OCI-LY3 (cell line): ENCODE data around the gene ARMC2.
"Not testable (repeated sequence)": the region's sequence is repeated elsewhere in the genome, so short reads cannot be mapped to it uniquely, and the experiment has no call there.

Experiments used
- H2AFZ ChIP-seq: fragments of 200-600, 300-600 bp; shearing (Covaris generic); 2 replicates; pipeline ENCODE4 v1.6.0; 2014; ENCODE audit warnings: antibody characterized with exemption, low read depth, low read length
- H3K27ac ChIP-seq: fragments of 200-600, 300-600 bp; sonication (generic); 2 replicates; pipeline ENCODE4 v1.5.1; 2014; ENCODE audit warnings: mild to moderate bottlenecking, low read length, moderate library complexity, mixed read lengths
- H3K27me3 ChIP-seq: fragments of 200-600, 300-600 bp; sonication (generic); 2 replicates; pipeline ENCODE4 v1.6.1; 2014; ENCODE audit warnings: low read depth, low read length, mixed read lengths
- H3K36me3 ChIP-seq: fragments of 200-600, 300-600 bp; sonication (generic); replicated peaks from 2 replicates; pipeline ENCODE3; 2014; ENCODE audit warnings: low read depth, low read length, mixed read lengths
- H3K4me1 ChIP-seq: fragments of 300-600, 200-600 bp; sonication (generic); 2 replicates; pipeline ENCODE4 v1.6.1; 2014; ENCODE audit warnings: low read length, mixed read lengths
- H3K4me2 ChIP-seq: fragments of 200-600, 300-600 bp; sonication (generic); 2 replicates; pipeline ENCODE4 v1.6.1; 2014; ENCODE audit warnings: low read length, mixed read lengths
- H3K4me3 ChIP-seq: fragments of 300-600, 200-600 bp; sonication (generic); 2 replicates; pipeline ENCODE4 v1.5.1; 2014; ENCODE audit warnings: antibody characterized with exemption, mild to moderate bottlenecking, low read length, moderate library complexity
- H3K79me2 ChIP-seq: fragments of 300-600, 200-600 bp; shearing (Covaris generic); 2 replicates; pipeline ENCODE4 v1.6.1; 2014; ENCODE audit warnings: mild to moderate bottlenecking, low read length, mixed read lengths
- H3K9ac ChIP-seq: fragments of 300-600, 200-600 bp; shearing (Covaris generic); 2 replicates; pipeline ENCODE4 v1.6.0; 2014; ENCODE audit warnings: mild to moderate bottlenecking, low read length, moderate library complexity
- H3K9me3 ChIP-seq: fragments of 200-600, 300-600 bp; shearing (Covaris generic); 2 replicates; pipeline ENCODE4 v1.6.1; 2014; ENCODE audit warnings: low read length, mixed read lengths; ENCODE audit not compliant: insufficient read depth
- H4K20me1 ChIP-seq: fragments of 200-600, 300-600 bp; sonication (generic); 2 replicates; pipeline ENCODE4 v1.6.1; 2016; ENCODE audit warnings: low read length, mixed read lengths; ENCODE audit not compliant: insufficient read depth
- EZH2phosphoT487 ChIP-seq: fragments of 200-600 bp; shearing (Covaris generic); IDR thresholded peaks from 2 replicates; pipeline ENCODE4 v1.6.1; 2018; ENCODE audit warnings: antibody characterized with exemption, mixed run types, low read depth
- TF ChIP-seq, protein P1 (sequence below): fragments of 200-600, 300-600 bp; sonication (generic); IDR thresholded peaks from 2 replicates; pipeline ENCODE4 v1.5.1; 2014; ENCODE audit warnings: antibody characterized with exemption, low read length, low read depth

The ARMC2 gene

DNA sequence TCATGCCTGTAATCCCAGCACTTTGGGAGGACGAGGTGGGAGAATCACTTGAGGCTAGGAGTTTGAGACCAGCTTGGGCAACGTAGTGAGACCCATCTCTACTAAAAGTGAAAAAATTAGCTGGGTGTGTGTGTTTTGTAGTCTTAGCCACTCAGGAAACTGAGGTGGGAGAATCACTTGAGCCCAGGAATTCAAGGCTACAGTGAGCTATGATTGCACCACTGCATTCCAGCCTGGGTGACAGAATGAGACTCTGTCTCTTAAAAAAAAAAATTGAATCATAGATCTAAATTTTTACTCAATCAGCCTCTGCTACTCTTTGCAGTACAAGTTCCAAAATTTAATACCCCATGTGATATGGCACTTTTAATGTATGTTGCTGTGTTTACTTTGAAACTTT, 121.6 kb downstream of the ARMC2 start:
- no peaks in the 10 kb centered on the region for H3K9me3 ChIP-seq
- H3K4me1 ChIP-seq: no peaks in the 10 kb centered on the region
- no peak overlapping the region for H3K4me3 ChIP-seq
- no peaks in the 10 kb centered on the region for H4K20me1 ChIP-seq
- H3K27me3 ChIP-seq: no peaks in the 10 kb centered on the region
- no peaks in the 10 kb centered on the region for H3K36me3 ChIP-seq
- no peak overlapping the region for H2AFZ ChIP-seq
- H3K9ac ChIP-seq: no peak overlapping the region
- no peak overlapping the region for H3K4me2 ChIP-seq
- no peak overlapping the region for H3K27ac ChIP-seq
- TF ChIP-seq, protein P1, sequence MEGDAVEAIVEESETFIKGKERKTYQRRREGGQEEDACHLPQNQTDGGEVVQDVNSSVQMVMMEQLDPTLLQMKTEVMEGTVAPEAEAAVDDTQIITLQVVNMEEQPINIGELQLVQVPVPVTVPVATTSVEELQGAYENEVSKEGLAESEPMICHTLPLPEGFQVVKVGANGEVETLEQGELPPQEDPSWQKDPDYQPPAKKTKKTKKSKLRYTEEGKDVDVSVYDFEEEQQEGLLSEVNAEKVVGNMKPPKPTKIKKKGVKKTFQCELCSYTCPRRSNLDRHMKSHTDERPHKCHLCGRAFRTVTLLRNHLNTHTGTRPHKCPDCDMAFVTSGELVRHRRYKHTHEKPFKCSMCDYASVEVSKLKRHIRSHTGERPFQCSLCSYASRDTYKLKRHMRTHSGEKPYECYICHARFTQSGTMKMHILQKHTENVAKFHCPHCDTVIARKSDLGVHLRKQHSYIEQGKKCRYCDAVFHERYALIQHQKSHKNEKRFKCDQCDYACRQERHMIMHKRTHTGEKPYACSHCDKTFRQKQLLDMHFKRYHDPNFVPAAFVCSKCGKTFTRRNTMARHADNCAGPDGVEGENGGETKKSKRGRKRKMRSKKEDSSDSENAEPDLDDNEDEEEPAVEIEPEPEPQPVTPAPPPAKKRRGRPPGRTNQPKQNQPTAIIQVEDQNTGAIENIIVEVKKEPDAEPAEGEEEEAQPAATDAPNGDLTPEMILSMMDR: no peak
- no peak for TF ChIP-seq EZH2phosphoT487
- no peaks in the 10 kb centered on the region for H3K79me2 ChIP-seq

DNA sequence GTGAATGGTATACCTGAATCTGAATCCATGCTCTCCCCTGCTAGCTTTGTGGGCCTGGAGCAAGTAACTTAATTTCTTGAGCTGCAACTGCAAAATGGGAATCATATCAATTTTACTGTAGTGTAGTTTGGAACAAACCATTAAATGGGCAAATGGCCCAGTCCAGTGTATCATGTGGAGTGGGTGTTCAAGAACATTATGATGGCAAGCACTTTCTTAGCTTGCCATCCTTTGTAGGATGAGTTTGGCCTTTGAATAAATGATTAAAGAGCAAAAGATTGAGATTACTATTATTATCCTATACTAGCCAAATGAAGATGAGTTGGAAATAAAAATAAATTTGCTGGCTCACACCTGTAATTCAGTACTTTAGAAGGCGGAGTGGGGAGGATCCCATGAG, 126.0 kb downstream of the ARMC2 start:
- TF ChIP-seq EZH2phosphoT487: no peak
- TF ChIP-seq, protein P1: no peak
- H3K4me3 ChIP-seq: no peak overlapping the region
- no peaks in the 10 kb centered on the region for H3K36me3 ChIP-seq
- no peaks in the 10 kb centered on the region for H3K4me1 ChIP-seq
- H3K9ac ChIP-seq: no peak overlapping the region
- no peaks in the 10 kb centered on the region for H3K79me2 ChIP-seq
- H2AFZ ChIP-seq: no peak overlapping the region
- no peaks in the 10 kb centered on the region for H4K20me1 ChIP-seq
- no peak overlapping the region for H3K27ac ChIP-seq
- H3K4me2 ChIP-seq: no peak overlapping the region
- H3K9me3 ChIP-seq: no peaks in the 10 kb centered on the region
- no peaks in the 10 kb centered on the region for H3K27me3 ChIP-seq

DNA sequence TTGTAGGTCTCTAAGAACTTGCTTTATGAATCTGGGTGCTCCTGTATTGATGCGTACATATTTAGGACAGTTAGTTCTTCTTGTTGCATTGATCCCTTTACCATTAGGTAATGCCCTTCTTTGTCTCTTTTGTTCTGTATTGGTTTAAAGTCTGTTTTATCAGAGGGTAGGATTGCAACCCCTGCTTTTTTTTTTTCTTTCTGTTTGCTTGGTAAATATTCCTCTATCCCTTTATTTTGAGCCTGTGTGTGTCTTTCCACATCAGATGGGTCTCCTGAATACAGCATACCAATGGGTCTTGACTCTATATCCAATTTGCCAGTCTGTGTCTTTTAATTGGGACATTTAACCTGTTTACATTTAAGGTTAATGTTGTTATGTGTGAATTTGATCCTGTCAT, 130.4 kb downstream of the ARMC2 start:
- not testable (repeated sequence) for H3K79me2 ChIP-seq, H3K27me3 ChIP-seq, H4K20me1 ChIP-seq, H2AFZ ChIP-seq, H3K4me2 ChIP-seq, H3K4me1 ChIP-seq, H3K9me3 ChIP-seq, H3K4me3 ChIP-seq, H3K36me3 ChIP-seq, H3K9ac ChIP-seq, H3K27ac ChIP-seq

DNA sequence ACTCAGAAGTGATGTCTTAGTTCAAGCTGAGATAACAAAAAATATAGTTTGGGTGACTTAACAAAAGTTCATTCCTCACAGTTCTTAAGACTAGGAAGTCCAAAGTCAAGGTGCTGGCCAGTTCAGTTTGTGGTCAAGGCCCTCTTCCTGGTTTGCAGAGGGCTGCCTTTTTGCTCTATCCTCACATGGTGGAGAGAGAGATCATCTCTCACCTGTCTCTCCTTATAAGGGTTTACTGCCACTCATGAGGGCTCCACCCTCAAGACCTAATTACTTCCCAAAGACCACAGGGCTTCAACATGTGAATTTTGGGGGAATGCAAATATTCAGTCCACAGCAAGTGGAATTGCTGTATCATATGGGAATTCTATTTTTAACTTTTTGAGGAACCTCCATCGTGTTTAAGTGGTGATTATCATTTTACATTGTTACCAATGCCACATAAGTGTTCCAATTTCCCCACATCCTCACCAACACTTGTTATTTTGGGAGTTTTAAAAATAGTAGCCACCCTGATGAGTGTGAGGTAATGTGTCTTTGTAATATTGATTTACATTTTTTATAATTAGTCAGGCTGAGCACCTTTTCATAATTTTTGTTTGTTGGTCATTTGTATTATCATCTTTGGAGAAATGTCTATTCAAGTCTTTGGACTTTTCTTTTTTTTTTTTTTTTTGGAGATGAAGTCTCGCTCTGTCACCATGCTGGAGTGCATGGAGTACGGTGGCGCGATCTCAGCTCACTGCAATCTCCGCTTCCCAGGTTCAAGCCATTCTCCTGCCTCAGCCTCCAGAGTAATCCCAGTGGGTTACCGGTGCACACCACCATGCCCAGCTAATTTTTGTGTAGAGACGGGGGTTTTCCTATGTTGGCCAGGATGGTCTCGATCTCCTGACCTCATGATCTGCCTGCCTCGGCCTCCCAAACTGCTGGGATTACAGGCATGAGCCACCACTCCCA, 134.2 kb downstream of the ARMC2 start:
- no peak overlapping the region for H3K4me3 ChIP-seq
- no peaks in the 10 kb centered on the region for H4K20me1 ChIP-seq
- no peaks in the 10 kb centered on the region for H3K4me1 ChIP-seq
- no peaks in the 10 kb centered on the region for H3K79me2 ChIP-seq
- TF ChIP-seq EZH2phosphoT487: no peak
- TF ChIP-seq, protein P1: no peak
- H3K9me3 ChIP-seq: no peaks in the 10 kb centered on the region
- no peak overlapping the region for H3K4me2 ChIP-seq
- no peaks in the 10 kb centered on the region for H3K36me3 ChIP-seq
- no peak overlapping the region for H3K9ac ChIP-seq
- no peak overlapping the region for H2AFZ ChIP-seq
- no peak overlapping the region for H3K27ac ChIP-seq
- H3K27me3 ChIP-seq: no peaks in the 10 kb centered on the region
